Posterior cingulate gyrus (tissue), 11 donors: ENCODE measurements around the gene TSEN2.

Experiments used
- DNase-seq, 10 donors: peaks; one replicate each; pipeline versions ENCODE4 v3.0.0 to v3.0.0-alpha.2; 2020 to 2021; ENCODE audit warnings: mixed read lengths in 3 of 10
- intact Hi-C: fragments of 100-400 bp; cut with DNase I; formaldehyde crosslinking; loops from one replicate; pipeline ENCODE4 v1.15.1; 2023

TSEN2 gene

GRCh38 chr3:12574661-12575060 is 90.4 kb downstream of the TSEN2 start:
- DNase-seq, result no peak
- intact Hi-C loops, result no loop called here

- intact Hi-C loops, result no loop called here
Measured at GRCh38 chr3:12577379-12577778, 93.1 kb downstream of the TSEN2 start.

DNA sequence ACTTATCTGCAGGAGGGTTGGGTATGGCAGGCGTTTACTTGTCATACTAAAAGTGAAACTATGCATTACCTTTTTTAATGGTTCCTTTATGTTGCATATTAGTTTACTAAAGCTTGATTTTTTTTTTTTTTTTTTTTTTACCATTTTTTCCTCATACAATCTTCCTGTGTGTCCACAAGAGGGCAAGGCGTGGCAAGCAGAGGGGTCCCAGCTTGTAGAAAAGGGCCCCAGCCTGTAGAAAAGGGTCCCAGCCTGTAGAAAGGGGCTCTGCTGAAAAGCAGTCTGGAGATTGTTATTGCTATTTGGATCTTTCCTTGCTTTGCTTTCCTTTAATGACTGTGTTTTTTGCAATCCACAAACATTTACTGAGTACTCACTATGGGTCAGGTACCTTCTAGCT is 94.5 kb downstream of the TSEN2 start:
- intact Hi-C loops, result no loop called here
- DNase-seq, result no peak

More at GRCh38 chr3:12577379-12577778, 93.1 kb downstream of the TSEN2 start:
- DNase-seq, result no peak

DNA sequence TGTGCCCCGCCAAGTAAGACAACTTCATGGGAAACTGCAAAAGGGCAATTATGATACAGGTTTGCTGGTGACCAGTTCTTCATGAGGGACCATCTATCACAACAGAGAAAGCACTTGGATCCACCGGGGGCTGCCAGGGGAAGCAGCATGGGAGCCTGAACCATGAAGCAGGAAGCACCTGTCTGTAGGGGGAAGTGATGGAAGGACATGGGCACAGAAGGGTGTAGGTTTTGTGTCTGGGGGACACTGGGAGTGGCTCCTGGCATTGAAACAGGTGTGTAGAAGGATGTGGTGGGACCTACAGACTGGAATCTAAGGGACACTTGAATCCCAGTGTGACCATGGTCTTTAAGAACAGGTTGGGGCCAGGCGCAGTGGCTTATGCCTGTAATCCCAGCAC is 95.2 kb downstream of the TSEN2 start:
- intact Hi-C loops, result no loop called here
- no peak for DNase-seq

GRCh38 chr3:12579905-12580304 is 95.6 kb downstream of the TSEN2 start:
- intact Hi-C loops, result no loop called here
- no peak for DNase-seq

- DNase-seq, result no peak
- intact Hi-C loops, result no loop called here
Measured at GRCh38 chr3:12582730-12583129, 98.5 kb downstream of the TSEN2 start.
